Tibial nerve (tissue), 4 donors: Measurements from ENCODE around the gene GABRB1.

Source experiments
- EP300 ChIP-seq, 2 donors: sonication (generic); formaldehyde crosslinking; IDR thresholded peaks; one replicate each; pipeline ENCODE4 v1.6.1; 2017; ENCODE audit warnings: antibody characterized with exemption in 2 of 2, mild to moderate bottlenecking in 1 of 2
- TF ChIP-seq, protein P1 (sequence below), 5 experiments: fragments of 200-600 bp in 3 of 5; fragments of 450-650 bp in 2 of 5; sonication (generic) in 3 of 5; IDR thresholded peaks; one replicate each; pipeline ENCODE4 v1.5.1; 2016 to 2019; ENCODE audit warnings: antibody characterized with exemption in 5 of 5, mild to moderate bottlenecking in 3 of 5, moderate library complexity in 2 of 5

DNA sequence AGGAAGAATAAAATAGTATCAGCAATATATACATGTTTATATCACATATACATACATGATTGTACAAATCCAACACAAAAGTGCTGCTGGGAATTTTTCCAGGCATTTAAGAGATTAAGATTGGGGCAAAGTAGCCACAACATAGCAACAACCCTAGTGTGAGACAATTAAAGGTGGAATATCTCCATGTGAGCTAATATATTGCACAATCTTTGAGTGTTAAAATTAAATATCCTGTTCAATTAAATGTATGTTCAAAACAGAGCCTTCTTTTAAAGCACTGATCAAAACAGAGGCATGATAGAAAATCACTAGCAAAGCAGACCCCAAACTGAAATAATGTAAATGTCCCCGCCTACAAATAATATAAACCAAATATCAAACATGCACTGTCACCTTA lies 97.6 kb downstream of the GABRB1 start:
- TF ChIP-seq, protein P1, sequence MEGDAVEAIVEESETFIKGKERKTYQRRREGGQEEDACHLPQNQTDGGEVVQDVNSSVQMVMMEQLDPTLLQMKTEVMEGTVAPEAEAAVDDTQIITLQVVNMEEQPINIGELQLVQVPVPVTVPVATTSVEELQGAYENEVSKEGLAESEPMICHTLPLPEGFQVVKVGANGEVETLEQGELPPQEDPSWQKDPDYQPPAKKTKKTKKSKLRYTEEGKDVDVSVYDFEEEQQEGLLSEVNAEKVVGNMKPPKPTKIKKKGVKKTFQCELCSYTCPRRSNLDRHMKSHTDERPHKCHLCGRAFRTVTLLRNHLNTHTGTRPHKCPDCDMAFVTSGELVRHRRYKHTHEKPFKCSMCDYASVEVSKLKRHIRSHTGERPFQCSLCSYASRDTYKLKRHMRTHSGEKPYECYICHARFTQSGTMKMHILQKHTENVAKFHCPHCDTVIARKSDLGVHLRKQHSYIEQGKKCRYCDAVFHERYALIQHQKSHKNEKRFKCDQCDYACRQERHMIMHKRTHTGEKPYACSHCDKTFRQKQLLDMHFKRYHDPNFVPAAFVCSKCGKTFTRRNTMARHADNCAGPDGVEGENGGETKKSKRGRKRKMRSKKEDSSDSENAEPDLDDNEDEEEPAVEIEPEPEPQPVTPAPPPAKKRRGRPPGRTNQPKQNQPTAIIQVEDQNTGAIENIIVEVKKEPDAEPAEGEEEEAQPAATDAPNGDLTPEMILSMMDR (IDR thresholded peaks at IDR 0.05) = no peak
- no peak for TF ChIP-seq EP300 (IDR thresholded peaks at IDR 0.05)
